Urothelium cell line (cell line): Measurements from ENCODE around the gene DNAH1.

Experiments
- DNase-seq: peaks from one replicate; pipeline ENCODE4 v3.0.0; 2011; ENCODE audit warnings: low spot score, mixed read lengths
- FAIRE-seq: peaks from 2 replicates; lab custom pipeline; 2011; peaks lifted over from hg19 to GRCh38; lab: Jason Lieb, UNC

DNAH1 gene

GRCh38 chr3:52431459-52432223, 115.5 kb downstream of the DNAH1 start:
- no peak for FAIRE-seq
- DNase-seq, result no peak

- DNase-seq (no peak), FAIRE-seq (no peak)
Measured at GRCh38 chr3:52432225-52432624, 116.1 kb downstream of the DNAH1 start.

GRCh38 chr3:52432691-52433141, 116.6 kb downstream of the DNAH1 start:
- no peak for FAIRE-seq
- DNase-seq, result no peak

- FAIRE-seq, result no peak
Measured at GRCh38 chr3:52433328-52433995, 117.3 kb downstream of the DNAH1 start.

GRCh38 chr3:52433996-52434479, 117.9 kb downstream of the DNAH1 start:
- FAIRE-seq, result no peak
- DNase-seq, result no peak

More at GRCh38 chr3:52433328-52433995, 117.3 kb downstream of the DNAH1 start:
- DNase-seq, result no peak

GRCh38 chr3:52434491-52435115, 118.5 kb downstream of the DNAH1 start:
- no peak for FAIRE-seq
- no peak for DNase-seq

- DNase-seq (no peak), FAIRE-seq (no peak)
Measured at GRCh38 chr3:52435246-52436101, 119.4 kb downstream of the DNAH1 start.

GRCh38 chr3:52436500-52437149, 120.5 kb downstream of the DNAH1 start:
- FAIRE-seq (no peak), DNase-seq (no peak)

- no peak for DNase-seq
- no peak for FAIRE-seq
Measured at GRCh38 chr3:52437326-52438103, 121.4 kb downstream of the DNAH1 start.

GRCh38 chr3:52438104-52438376, 121.9 kb downstream of the DNAH1 start:
- no peak for DNase-seq
- FAIRE-seq, result no peak

- no peak for DNase-seq
- no peak for FAIRE-seq
Measured at GRCh38 chr3:52438579-52439425, 122.7 kb downstream of the DNAH1 start.

GRCh38 chr3:52439426-52440248, 123.5 kb downstream of the DNAH1 start:
- FAIRE-seq (no peak), DNase-seq (no peak)

GRCh38 chr3:52440249-52440551, 124.1 kb downstream of the DNAH1 start:
- no peak for FAIRE-seq

GRCh38 chr3:52440671-52441070, 124.6 kb downstream of the DNAH1 start:
- FAIRE-seq (no peak), DNase-seq (no peak)

More at GRCh38 chr3:52440249-52440551, 124.1 kb downstream of the DNAH1 start:
- DNase-seq, result no peak

- FAIRE-seq (no peak), DNase-seq (no peak)
Measured at GRCh38 chr3:52441091-52441771, 125.1 kb downstream of the DNAH1 start.

- no peak for DNase-seq
- FAIRE-seq, result no peak
Measured at GRCh38 chr3:52441772-52442332, 125.7 kb downstream of the DNAH1 start.
